HG02763 (cell line): ENCODE data around the gene ATP13A2.

Source experiments
- ATAC-seq: cut with Tn5 transposase; IDR thresholded peaks from one replicate; pipeline ENCODE4 v1.9.1; 2021; ENCODE audit warnings: mild to moderate bottlenecking, moderate library complexity; ENCODE audit not compliant: unreplicated experiment

ATP13A2 gene

DNA sequence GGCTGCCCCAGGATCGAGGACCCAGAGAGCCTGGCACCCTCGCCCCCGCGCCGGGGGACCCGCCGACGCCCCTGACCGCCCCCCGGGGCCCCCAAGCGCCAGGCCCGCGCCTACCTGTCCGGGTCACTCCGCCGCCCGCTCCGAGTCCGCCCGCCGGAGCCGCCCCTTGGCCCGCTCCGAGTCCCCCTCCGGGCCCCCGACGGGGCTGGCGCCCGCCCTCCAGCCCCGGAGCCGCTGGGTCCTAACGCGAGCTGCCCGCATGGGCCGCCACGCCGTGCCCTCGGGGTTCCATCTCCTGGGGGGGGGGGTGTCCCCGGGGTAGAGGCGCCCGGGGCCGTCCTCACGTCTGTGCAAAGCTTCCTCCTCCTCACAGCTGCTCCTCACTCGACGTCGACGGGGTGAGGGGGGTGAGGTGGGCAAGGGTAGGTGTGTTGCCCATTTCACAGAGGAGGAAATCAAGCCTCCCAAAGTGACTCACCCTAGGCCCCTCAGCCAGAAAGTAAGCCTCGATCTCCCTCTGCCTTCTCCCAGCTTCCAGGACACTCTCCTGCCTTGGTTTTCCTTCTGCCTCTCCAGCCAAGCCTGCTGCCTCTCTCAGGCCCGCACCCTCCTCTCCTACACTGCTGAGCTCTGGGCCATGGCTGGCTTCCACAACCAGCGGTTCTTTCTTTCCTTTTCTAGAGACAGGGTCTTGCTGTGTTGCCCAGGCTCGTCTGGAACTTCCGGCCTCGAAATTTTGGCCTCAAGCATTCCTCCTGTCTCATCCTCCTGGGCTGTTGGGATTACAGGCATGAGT is 31.1 kb downstream of the ATP13A2 start, which contains the start of gene MFAP2:
Gene MFAP2, minus strand, starts transcription at position 148 of the 796 bp plus-strand sequence. CDS start 2,347 bp downstream, outside the sequence.
- no peak for ATAC-seq

DNA sequence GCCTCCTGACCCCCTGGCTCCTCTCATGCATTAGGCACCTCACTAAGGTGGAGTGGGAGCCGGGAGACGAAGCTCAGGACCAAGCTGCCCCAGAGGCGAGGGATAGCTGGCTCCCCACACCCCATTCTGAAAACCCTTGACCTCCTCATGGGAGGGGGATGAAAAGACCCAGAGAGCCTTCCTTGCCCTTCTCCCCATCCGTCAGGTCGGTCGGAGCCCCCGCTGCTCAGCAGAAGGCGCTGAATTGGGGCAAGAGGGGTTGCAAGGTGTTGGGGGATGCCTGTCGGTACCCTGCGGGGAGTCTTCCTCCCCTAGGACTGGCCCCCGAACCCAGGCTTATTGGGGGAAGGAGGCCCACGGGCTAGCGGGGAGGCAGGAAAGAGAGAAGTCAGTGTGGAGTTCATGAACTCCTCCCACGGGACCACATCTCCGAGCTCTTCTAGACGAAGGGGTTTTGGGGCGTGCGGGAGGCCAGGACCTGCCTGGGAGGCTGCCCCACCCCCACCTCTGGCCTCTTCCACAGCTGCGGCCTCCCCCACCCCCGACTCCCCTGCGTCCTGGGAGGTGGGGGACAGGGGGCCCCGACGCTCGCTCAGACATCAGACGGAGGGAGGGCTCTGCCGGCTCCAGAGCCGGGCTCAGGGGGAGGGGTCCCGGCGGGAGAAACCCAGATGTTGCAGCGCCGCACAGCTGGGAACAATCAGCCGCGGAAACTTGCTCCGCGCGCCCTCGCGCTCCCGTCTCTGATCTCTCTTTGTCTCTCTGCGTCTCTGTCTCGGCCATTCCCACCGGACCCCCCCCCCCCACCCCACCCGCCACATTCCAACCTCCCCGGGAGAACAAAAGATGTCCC is 32.0 kb downstream of the ATP13A2 start:
- ATAC-seq, result no peak

DNA sequence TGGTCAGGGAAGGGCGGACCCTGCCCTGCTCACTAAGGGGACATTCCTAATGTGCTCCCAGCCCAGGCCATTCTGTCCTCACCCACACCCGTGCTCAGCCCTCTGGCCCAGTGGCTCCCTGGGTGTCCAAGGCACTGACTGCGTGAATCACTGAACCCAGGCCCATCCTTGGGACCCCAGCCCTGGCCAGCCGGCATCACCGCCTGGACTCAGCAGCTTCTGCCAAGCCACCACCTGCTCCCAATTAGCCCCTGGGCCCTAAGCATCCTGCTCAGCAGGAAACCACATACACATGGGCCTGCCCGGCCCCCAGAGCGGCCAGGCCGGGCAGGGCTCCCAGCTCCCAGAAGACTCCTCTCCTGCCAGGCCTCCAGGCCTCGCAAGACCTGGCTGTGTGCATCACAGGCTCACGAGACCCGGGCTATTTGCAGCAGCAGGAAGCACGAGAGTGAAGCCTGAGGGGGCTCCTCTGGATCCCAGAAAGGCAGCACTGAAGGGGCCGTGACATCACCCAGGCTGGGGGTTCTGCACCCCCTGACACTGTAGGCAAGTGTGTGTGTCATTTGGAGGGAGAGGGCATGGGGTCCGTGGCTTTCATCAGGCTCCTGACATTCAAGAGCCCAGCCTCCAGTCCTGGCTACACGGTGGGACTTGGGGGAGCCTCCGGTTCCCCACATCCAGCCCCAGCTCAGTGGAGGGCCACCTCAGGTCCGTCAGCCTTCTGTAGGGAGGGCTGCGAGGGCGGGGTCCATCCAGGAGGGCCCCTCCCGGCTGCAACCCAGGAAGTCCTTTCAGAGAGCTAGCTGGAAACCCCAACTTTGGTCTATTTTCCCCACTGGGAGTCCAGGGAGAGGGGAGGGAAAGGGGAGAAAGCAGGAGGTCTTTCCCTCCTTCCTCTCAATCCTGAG is 32.9 kb downstream of the ATP13A2 start:
- no peak for ATAC-seq

DNA sequence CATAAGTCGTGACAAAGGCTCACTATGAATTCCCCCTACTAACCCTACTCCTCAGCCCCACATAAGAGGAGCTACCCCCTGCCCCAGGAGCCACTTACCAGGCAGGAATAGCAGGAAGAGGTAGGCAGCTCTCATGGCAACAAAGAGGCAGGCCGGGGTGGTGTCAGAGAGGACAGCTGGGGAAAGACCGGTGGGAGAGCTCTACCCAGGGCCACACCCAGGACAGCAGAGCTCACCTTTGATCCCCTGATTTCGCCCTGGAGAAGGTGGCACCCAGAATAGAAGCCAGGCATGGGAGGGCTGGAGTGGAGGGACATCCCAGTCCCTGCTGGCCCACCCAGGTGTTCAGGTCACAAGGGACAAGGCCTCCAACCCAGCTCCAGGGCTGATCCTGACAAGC is 33.6 kb downstream of the ATP13A2 start:
- ATAC-seq, result no peak

DNA sequence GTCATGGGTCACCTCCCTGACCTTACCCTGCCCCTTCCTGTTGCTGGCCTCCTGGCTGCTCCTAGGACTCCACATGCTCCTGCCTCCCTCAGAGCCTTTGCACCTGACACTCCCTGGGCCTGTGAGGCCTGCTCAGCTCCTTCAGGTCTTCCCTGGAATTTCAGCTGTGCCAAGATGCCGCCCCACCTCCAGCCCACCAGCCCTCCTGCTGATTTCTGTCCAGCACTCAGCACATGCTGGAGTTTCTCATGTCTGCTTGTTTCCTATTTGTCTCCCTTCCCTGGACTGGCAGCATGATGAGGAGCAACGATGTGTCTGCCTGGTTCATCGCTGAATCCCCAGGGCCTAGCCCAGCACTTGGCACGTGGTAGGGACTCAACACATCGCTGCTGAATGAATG is 34.4 kb downstream of the ATP13A2 start:
- ATAC-seq, result no peak

DNA sequence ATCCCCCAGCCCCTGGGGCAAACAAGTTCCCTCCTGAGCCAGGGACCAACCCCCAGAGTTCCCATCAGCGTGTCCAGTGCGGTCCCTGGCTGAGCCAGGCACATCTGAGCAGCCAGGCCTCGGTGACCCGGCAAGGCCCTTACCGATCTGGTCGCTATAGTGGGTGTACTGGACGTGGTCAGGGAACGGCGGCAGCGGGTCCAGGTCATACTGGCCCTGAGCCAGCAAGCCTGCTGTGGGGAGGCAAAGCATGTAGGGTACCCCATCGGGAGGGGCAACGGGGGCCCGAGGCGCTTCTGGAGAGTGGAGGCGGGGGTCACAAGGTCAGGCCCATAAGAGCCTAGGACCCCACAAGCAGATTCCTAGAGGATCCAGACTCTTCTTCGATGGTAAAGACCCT is 34.8 kb downstream of the ATP13A2 start:
- no peak for ATAC-seq

DNA sequence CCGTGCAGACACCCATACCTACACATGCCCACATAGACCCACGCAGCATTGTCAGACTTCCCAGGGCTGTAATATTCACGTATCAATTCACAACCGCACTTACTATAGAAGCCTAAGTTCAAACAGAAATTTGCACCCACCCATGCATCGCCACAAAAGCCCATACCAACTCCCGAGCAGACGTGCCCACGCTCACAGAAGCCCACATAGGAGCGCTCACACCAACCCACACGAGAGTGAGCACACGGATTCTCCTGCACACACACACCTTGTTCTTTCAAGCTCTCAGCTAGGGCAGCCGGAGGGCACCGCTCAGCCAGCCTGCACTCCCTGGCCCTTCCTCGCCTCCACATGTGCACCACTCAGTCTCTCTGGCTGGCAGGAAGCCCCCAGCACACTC is 35.9 kb downstream of the ATP13A2 start:
- no peak for ATAC-seq

DNA sequence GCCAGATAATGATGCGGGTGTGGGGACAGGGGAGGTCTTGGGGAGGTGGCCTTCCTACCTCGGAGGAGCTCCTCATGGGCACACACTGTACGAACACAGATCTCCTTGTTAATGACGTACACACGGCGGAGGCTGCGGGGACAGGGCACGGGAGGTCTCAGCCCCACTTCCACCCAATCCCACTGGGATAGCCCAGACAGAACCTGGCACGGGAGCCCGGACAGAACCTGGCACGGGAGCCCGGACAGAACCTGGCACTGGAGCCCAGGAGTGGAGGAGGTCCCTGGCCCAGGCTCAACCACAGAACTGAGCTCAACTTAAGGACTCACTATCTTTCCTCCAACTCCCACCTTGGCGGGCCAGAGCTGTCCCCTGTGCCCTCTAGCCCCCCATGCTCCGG is 36.5 kb downstream of the ATP13A2 start:
- no peak for ATAC-seq

DNA sequence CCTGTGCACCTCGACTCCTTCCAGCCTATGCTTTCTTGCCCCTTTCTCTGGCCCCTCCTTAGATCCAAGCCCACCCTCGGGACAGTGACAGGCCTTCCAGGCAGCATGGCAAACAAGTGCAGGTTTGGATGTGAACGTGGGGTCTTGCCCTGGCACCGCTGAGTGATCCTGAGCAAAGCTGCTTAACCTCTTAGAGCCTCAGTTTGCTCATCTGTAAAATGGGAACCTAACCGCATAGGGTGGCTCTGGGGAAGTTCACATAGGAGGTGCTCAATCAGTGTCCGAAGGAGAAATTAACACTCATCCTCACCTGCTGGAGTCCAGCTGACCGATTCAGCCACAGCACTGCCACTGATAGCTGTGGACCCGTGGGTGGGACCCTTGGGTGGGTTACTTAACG is 38.5 kb downstream of the ATP13A2 start:
- no peak for ATAC-seq

DNA sequence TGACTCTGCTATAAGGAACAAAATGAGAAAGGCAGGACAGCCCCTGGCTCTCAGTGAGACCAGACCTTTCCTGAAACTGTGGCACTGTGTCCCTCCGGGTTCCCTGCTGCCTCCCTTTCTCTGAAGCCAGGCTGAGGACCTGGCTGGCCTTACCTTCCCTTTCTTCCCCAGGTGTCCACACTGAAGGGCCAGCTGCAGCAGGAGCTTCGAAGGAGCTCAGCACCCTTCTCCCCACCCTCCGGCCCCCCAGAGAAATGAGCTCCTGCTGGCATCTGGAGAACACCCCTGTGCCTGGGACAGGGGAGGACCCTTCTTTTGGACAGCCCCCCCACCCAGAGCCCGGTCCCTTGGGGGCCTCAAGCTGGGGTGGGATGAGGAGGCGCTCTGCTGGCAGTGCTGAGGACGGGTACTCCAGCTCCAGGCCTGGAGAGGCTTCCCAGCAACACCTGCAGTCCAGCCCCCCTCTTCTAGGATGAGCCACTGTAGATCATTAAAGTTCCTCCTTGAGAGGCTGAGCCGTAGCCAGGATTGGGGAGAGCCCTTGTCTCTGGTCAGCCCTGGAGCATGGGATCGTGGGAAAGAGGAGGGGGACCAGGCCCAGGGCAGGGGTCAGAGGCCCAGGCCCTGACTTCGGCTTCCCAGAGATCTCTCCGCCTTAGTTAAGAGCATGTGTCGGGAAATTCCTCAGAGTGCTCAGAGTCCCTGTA is 39.4 kb downstream of the ATP13A2 start:
- no peak for ATAC-seq

DNA sequence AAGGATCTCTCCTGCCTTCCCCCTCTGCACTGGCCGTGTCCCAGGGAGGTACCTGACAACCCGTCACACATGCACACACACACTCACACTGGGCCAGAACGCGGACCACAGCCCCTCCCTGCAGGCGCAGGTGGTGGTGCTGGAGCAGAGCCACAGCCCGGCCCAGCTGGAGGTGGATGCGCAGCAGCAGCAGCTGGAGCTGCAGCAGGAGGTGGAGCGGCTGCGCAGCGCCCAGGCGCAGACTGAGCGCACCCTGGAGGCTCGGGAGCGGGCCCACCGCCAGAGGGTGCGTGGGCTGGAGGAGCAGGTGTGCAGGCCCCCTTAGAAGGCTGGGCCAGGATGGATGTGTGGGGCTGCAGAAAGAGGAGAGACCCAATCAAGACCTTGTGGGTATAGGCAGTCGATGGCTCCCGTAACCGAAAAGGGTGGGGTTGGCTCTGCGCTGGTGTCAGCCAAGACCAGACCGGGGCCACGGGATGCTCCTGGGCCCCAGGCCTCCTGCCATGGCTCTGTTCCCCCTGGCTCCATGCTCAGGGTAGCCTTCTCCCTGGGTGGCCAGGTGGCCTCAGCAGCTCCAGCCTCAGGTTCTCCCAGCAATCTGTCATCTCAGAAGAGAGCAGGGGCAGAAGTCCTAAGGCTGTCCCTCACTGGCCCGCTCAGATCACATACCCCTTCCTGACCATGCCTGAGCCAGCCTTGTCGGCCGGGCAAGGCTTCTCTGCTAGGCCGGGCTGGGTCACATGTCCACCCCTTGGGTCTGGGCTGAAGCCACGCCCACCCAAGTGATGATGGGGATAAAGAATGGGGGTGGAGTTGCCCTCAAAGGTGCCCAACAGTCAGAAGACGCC is 40.2 kb downstream of the ATP13A2 start:
- ATAC-seq, result no peak

DNA sequence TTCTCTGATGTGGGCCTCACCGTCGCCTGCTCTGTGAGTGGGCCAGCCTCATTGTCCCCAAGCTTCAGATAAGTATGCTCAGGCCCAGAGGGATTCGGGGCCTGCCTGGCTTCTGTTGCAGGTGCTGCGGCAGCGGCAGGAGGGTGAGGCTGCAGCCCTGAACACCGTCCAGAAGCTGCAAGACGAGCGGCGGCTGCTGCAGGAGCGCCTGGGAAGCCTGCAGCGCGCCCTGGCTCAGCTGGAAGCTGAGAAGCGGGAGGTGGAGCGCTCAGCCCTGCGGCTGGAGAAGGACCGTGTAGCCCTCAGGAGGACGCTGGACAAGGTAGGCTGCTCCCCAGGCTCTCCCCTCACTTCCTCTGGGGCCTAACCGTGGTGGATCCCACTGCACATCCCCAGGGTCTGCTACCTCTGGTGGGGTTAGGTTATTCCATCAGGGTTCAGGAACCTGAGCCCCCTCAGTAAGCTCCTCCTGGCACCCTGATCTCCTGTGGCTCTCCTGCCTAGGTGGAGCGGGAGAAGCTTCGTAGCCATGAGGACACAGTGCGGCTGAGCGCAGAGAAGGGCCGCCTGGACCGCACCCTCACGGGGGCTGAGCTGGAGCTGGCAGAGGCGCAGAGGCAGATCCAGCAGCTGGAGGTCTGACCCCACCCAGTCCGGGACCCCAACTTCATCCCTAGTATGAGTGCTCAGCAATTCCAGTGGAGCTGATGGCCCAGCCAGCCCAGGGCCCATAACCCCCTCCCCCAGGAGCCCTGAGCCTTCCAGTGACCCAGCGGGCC is 41.4 kb downstream of the ATP13A2 start:
- ATAC-seq, result no peak

DNA sequence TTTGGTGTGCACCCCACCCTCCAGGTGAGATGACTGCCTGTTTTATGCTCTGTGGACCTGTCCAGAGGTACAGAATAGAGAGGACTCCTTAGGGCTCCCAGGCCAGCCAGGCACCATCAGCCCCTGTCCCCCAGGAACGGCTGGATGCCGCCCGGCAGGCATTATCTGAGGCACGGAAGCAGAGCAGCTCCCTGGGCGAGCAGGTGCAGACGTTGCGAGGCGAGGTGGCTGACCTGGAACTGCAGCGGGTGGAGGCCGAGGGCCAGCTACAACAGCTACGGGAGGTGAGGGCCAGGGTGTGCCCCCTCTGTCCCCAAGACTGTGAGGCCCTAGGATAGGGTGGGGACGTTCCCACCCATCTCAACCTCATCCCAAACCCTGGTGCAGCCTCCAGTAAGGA is 42.1 kb downstream of the ATP13A2 start:
- no peak for ATAC-seq

DNA sequence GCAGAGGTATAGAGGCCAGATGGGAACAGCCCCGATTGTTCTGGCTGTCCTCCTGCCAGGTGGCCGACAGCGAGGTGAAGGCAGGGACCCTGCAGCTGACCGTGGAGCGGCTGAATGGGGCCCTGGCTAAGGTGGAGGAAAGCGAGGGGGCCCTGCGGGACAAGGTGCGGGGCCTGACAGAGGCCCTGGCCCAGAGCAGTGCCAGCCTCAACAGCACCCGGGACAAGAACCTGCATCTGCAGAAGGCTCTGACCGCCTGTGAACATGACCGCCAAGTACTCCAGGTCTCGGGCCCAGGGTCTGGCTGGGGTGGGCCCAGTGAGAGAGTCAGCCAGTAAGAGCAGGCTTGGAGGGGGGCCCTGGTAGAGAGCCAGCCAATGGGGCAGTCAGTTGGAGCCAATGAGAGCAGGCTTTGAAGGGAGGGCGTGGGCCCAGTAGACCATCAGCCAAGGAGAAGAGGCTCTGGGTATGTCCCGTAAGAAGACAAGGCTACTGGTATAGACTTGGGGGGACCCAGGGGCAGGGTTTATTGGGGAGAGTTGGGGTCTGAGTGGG is 42.6 kb downstream of the ATP13A2 start:
- ATAC-seq, result no peak

DNA sequence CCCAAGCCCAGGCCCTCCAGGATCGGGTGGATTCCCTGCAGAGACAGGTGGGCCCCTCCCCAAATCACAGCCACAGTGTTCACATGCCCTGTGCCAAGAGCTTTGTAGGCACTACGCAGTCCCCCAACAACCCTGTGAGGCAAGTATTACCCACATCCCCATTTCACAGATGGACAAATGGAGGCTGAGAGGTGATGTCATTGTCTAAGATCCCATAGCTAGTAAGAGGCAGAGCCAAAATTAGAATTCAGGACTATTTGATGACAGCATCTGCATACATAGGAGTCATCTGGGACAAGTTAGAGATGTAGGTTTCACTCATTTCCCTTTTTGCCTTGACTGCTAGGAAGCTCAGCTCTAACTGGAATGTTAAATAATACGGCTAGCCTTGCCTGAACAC is 43.4 kb downstream of the ATP13A2 start:
- ATAC-seq, result no peak

DNA sequence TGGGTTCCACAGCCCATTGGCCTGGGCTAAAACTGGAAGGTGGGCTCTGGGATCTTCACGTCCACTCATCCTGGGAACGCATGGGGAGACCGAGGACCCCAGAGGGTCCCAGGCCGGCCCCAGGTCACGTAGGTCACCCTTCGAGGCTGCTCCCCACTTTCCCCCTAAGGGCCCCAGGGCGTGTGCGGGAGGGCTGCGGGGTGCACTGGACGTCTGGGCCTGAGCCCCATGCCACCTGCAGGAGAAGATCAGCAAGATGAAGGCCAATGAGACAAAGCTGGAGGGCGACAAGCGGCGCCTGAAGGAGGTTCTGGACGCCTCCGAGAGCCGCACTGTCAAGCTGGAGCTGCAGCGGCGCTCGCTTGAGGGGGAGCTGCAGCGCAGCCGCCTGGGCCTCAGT is 43.8 kb downstream of the ATP13A2 start:
- no peak for ATAC-seq

DNA sequence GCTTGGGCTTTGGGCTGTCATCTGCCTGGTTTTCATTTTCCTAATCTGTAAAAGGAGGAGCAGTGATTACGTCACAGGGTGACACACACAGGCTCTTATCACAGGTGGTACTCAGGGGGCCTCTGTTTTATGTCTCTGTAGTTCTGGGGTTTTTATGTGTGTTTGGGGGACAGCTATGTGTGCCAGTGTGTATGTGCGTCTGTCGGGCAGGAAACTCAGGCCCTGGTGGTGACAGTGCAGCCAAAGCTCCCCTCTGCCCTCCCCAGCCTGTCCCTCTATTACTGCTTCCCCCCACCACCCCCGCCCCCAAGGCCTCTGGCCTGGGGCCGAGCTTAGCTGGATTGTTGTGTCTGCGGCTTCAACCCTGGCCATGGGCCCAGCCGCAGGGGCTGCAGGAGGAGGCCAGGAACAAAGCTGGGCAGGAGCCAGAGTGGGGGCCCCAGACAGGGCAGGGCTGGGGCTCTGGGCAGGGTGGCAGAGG is 44.6 kb downstream of the ATP13A2 start:
- ATAC-seq, result no peak

DNA sequence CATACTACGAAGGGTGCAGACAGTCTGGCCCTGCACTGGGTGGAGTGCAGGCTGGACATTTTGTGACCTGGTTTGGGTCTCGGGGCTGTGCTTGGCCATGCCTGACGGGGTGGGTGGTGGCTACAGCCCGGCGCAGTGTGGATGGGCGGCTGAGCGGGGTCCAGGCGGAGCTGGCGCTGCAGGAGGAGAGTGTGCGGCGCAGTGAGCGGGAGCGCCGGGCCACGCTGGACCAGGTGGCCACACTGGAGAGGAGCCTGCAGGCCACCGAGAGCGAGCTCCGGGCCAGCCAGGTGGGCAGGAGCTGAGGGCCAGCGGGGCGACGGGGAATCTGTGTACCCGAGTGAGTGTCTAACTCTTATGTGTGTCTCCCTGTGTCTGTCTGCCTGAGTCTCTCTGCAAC is 45.4 kb downstream of the ATP13A2 start:
- ATAC-seq, result no peak
